ENCODE data around the gene TBCK. TPM values are rescaled to one million over a fixed set of nuclear protein-coding genes. Genes with fewer than 3 reads are reported as not detected.

The TBCK gene
- total and polyA plus RNA-seq, 2 donors (not counting 1 experiment from before 2014, with no cell fraction given): 17.5 to 86.1 TPM

DNA sequence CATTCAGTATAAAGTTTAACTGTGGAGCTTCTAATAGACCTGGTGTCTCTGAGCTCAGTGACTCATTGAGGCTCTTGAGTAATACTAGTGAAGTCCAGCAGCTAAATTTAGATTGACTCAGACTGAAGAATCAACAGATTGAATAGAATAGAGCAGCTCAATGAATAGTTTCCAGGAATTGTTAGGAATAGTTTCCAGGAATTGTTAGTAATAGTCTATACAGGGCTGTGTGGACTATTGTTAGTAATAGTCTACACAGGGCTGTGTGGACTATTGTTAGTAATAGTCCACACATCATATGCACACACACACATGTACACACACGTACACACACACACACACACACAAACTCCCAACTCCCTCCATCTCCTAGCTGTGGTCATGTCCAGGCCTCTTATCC lies 49.6 kb upstream of the TBCK start:
- DNase-seq: no peak
- H3K27me3 Mint-ChIP-seq: peaks cover 19% of the 10 kb centered on the region
- H3K27ac ChIP-seq (ENCODE audit: low read length in 2 of 2): no peak overlapping the region
- intact Hi-C loops (cut with micrococcal nuclease): loop anchor here (5.0 kb wide), 1 partner anchor 817 kb away; no protein-coding TSS in a partner anchor
- no CpG with 5 or more reads among the region's 1 CpG for WGBS (ENCODE audit: insufficient coverage)
- H3K4me2 ChIP-seq (replicated peaks; ENCODE audit: low read depth, low read length, poor library complexity, severe bottlenecking): no peak overlapping the region
- H3K9me3 ChIP-seq (ENCODE audit: control extremely low read depth in 1 of 3, control insufficient read depth in 2 of 3, insufficient read depth in 1 of 3, low read length in 2 of 3): no peaks in the 10 kb centered on the region
- POLR2A ChIA-PET: no interaction called here
- no peaks in the 10 kb centered on the region for H3K27me3 ChIP-seq (replicated peaks in 1 of 4; ENCODE audit: control extremely low read depth in 1 of 4, control insufficient read depth in 3 of 4, insufficient read depth in 4 of 4, low read length in 3 of 4)
- H3K27ac Mint-ChIP-seq: no peak overlapping the region
- no peaks in the 10 kb centered on the region for H4K20me1 ChIP-seq (ENCODE audit: control insufficient read depth, insufficient read depth, low read length, poor library complexity, severe bottlenecking)
- no peaks in the 10 kb centered on the region for H3K4me1 ChIP-seq (ENCODE audit: control insufficient read depth in 2 of 2, insufficient read depth in 2 of 2, low read length in 2 of 2)
- H3K4me3 ChIP-seq (ENCODE audit: control extremely low read depth in 1 of 5, extremely low read depth in 1 of 5, insufficient read depth in 1 of 5, low read depth in 2 of 5, low read length in 4 of 5): no peak overlapping the region
- H3K9ac ChIP-seq (ENCODE audit: low read length): no peak overlapping the region
- H3K4me1 Mint-ChIP-seq: no peaks in the 10 kb centered on the region
- ATAC-seq (ENCODE audit: low read depth): no peak
- CTCF ChIA-PET: no interaction called here
- H3K79me2 ChIP-seq (ENCODE audit: control insufficient read depth, insufficient read depth, low read length): no peaks in the 10 kb centered on the region
- no peaks in the 10 kb centered on the region for H3K9me3 Mint-ChIP-seq (ENCODE audit: insufficient read depth)
- H2AFZ ChIP-seq (ENCODE audit: insufficient read depth, low read depth, low read length, poor library complexity, severe bottlenecking): no peak overlapping the region
- no peaks in the 10 kb centered on the region for H3K36me3 ChIP-seq (replicated peaks in 1 of 2; ENCODE audit: control extremely low read depth in 1 of 2, control insufficient read depth in 1 of 2, extremely low read depth in 1 of 2, insufficient read depth in 2 of 2, low read length in 1 of 2)
- H3K4me3 Mint-ChIP-seq: no peak overlapping the region
- no peak for TF ChIP-seq EZH2 (IDR thresholded peaks at IDR 0.05; ENCODE audit: borderline replicate concordance, insufficient read depth, low read depth, low read length, poor library complexity, severe bottlenecking)
- no peak for TF ChIP-seq CTCF (IDR thresholded peaks at IDR 0.05)

DNA sequence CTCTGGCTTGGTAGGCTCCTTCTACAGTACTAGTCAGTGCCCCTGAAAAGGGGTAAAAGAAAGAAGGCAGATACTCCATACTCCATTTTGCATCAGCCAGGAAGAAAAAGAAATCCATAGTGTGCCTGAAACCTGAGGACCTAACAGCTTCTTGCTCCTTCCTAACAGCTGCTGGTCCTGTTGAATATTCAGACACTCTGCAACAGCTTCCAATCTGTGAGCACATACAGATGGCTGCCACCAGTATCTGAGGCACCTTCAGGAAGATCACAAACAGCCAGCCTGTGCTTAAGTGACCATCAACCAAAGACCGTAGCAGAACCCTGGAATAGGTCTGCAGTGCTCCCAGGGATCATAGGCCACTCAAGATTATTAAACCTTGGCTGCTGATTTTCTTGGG lies 48.3 kb upstream of the TBCK start:
- H3K4me2 ChIP-seq (replicated peaks; ENCODE audit: low read depth, low read length, poor library complexity, severe bottlenecking): no peak overlapping the region
- H3K9ac ChIP-seq (ENCODE audit: low read length): no peak overlapping the region
- no peaks in the 10 kb centered on the region for H3K4me1 Mint-ChIP-seq
- intact Hi-C loops (cut with micrococcal nuclease): no loop called here
- ChIA-PET CTCF (interaction anchor here (0.8 kb wide), 1 partner anchor 10 kb away, joined by 3 read pairs; no protein-coding TSS in a partner anchor), POLR2A (no interaction called here)
- H3K27ac ChIP-seq (ENCODE audit: low read length in 2 of 2): no peak overlapping the region
- H3K27me3 ChIP-seq (replicated peaks in 1 of 4; ENCODE audit: control extremely low read depth in 1 of 4, control insufficient read depth in 3 of 4, insufficient read depth in 4 of 4, low read length in 3 of 4): no peaks in the 10 kb centered on the region
- ATAC-seq (ENCODE audit: low read depth) (no peak), DNase-seq (no peak)
- no peaks in the 10 kb centered on the region for H3K9me3 ChIP-seq (ENCODE audit: control extremely low read depth in 1 of 3, control insufficient read depth in 2 of 3, insufficient read depth in 1 of 3, low read length in 2 of 3)
- no peaks in the 10 kb centered on the region for H3K4me1 ChIP-seq (ENCODE audit: control insufficient read depth in 2 of 2, insufficient read depth in 2 of 2, low read length in 2 of 2)
- H3K27me3 Mint-ChIP-seq: peaks cover 19% of the 10 kb centered on the region
- H3K4me3 Mint-ChIP-seq: no peak overlapping the region
- H3K36me3 ChIP-seq (replicated peaks in 1 of 2; ENCODE audit: control extremely low read depth in 1 of 2, control insufficient read depth in 1 of 2, extremely low read depth in 1 of 2, insufficient read depth in 2 of 2, low read length in 1 of 2): no peaks in the 10 kb centered on the region
- H4K20me1 ChIP-seq (ENCODE audit: control insufficient read depth, insufficient read depth, low read length, poor library complexity, severe bottlenecking): no peaks in the 10 kb centered on the region
- no peak overlapping the region for H3K27ac Mint-ChIP-seq
- no peak overlapping the region for H3K4me3 ChIP-seq (ENCODE audit: control extremely low read depth in 1 of 5, extremely low read depth in 1 of 5, insufficient read depth in 1 of 5, low read depth in 2 of 5, low read length in 4 of 5)
- H3K9me3 Mint-ChIP-seq (ENCODE audit: insufficient read depth): no peaks in the 10 kb centered on the region
- 100% methylated on average over 1 of the region's 1 CpG for WGBS (ENCODE audit: insufficient coverage)
- H2AFZ ChIP-seq (ENCODE audit: insufficient read depth, low read depth, low read length, poor library complexity, severe bottlenecking): no peak overlapping the region
- TF ChIP-seq EZH2 (IDR thresholded peaks at IDR 0.05; ENCODE audit: borderline replicate concordance, insufficient read depth, low read depth, low read length, poor library complexity, severe bottlenecking): no peak
- TF ChIP-seq CTCF (IDR thresholded peaks at IDR 0.05): no peak
- no peaks in the 10 kb centered on the region for H3K79me2 ChIP-seq (ENCODE audit: control insufficient read depth, insufficient read depth, low read length)

All from B cell (primary cell).